ENCODE measurements around the gene IZUMO2.
"Not testable (repeated sequence)": the region's sequence is repeated elsewhere in the genome, so short reads cannot be mapped to it uniquely, and the experiment has no call there.

The IZUMO2 gene

GRCh38 chr19:50187937-50188336 lies 24.9 kb upstream of the IZUMO2 start:
- DNase-seq (ENCODE audit: low read depth in 2 of 3, low spot score in 2 of 3): no peak

DNA sequence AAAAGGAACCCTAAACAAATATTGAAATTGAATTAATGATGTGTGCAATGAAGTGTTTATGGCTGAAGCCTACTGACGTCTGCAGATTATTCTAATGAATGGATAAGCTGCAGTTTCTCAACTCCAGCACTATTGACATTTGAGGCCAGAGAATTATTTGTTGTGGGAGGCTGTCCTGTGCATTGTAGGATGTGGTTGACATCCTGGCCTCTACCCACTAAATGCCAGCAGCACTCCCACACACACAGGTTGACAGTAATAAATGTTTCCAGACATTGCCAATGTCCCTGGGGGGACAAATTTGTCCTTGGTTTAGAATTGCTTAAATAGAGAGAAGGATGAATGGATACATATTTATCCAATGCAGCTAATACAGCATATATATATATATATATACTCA lies 21.1 kb upstream of the IZUMO2 start:
- no peak for DNase-seq (ENCODE audit: low read depth in 2 of 3, low spot score in 2 of 3)

GRCh38 chr19:50181121-50181520 lies 18.0 kb upstream of the IZUMO2 start:
- no peak for DNase-seq (ENCODE audit: low read depth in 2 of 3, low spot score in 2 of 3)

DNA sequence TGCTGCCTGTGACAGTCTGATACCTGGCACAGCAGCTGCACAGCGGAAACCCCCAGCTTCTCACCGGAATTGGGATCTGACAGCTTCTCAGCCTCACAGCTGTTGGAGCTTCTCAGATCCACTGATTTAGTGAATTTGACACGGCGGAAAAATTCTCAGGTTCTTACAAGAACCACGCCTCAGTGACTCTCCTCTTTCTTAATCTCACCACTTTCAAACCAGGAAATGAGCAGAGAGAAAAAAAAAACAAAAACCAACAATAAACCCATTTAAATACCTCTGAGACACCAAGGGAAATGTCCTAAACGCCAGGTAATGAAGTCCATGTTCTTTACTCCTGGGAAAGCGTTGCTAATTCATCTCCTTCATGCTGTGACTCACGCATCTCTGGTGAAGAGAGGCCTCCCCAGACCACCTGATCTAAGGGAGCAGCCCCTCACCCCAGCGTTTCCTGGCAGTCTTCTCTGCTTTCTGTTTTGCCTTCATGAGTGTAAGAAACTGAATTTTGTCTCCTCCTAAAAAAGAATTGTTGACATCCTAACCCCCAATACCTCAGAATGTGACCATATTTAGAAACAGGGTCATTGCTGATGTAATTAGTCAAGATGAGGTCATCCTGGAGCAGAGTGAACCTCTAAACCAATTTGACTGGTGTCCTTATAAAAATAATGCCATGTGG lies 15.9 kb upstream of the IZUMO2 start:
- DNase-seq (ENCODE audit: low read depth in 2 of 3, low spot score in 2 of 3): no peak

GRCh38 chr19:50178320-50178719 lies 15.2 kb upstream of the IZUMO2 start:
- DNase-seq (ENCODE audit: low read depth in 2 of 3, low spot score in 2 of 3): no peak

- no peak for DNase-seq (ENCODE audit: low read depth in 2 of 3, low spot score in 2 of 3)
Measured at GRCh38 chr19:50176775-50177174, 13.7 kb upstream of the IZUMO2 start.

GRCh38 chr19:50175924-50176323 lies 12.8 kb upstream of the IZUMO2 start:
- DNase-seq (ENCODE audit: low read depth in 2 of 3, low spot score in 2 of 3): no peak

DNA sequence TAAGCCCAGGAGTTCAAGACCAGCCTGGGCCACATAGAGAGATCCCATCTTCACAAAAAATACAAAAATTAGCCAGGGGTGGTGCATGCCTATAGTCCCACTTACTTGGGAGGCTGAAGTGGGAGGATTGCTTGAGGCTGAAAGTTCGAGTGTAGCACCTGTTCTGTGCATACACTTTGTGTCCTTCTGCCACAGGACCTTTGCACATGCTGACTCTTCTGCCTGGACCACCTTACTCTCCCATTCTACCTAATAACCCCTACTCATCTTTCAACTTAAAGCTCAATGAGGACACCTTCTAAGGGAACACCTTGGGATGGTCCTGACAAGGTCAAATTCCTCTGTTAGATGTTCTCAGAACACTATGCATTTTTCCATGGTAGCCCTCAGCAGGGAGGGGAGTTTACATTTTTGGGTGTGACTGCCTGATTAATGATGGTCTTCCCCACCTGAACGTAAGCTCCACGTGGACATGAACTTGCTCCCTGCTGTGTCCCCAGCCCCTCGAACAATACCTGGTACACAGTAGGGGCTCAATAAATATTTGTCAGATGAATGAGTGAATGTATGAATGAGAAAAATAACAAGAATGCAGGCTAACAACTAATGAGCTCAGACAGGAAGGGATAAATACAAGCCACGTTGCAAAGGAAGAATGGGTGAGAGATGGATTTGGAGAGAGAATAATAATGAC lies 11.2 kb upstream of the IZUMO2 start:
- no peak for DNase-seq (ENCODE audit: low read depth in 2 of 3, low spot score in 2 of 3)

- DNase-seq (ENCODE audit: low read depth in 2 of 3, low spot score in 2 of 3): no peak
Measured at GRCh38 chr19:50173127-50173526, 10.0 kb upstream of the IZUMO2 start.

- DNase-seq (ENCODE audit: low read depth in 2 of 3, low spot score in 2 of 3): no peak
Measured at GRCh38 chr19:50172726-50173125, 9.6 kb upstream of the IZUMO2 start.

DNA sequence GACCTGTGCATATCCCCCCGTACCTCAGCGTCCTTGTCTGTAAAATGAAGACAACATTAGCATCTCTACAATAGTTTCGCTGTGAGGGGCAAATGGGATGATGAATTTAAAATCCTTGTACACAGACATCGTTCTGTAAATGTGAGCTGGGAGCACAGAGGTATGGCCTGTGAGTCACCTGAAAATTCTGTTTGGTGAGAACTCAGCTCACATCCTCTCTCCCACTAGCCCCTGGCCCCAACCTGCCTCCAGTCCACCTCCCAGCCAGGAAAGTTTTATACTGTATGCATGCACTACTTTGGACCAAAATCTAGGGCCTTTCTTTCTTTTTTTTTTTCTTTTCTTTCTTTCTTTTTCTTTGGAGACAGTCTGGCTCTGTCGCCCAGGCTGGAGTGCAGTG lies 8.7 kb upstream of the IZUMO2 start:
- no peak for DNase-seq (ENCODE audit: low read depth in 2 of 3, low spot score in 2 of 3)

- DNase-seq (ENCODE audit: low read depth in 2 of 3, low spot score in 2 of 3): no peak
Measured at GRCh38 chr19:50167314-50167721, 4.2 kb upstream of the IZUMO2 start.

- no peak for DNase-seq (ENCODE audit: low read depth in 2 of 3, low spot score in 2 of 3)
Measured at GRCh38 chr19:50159078-50159477, 4.0 kb downstream of the IZUMO2 start.

DNA sequence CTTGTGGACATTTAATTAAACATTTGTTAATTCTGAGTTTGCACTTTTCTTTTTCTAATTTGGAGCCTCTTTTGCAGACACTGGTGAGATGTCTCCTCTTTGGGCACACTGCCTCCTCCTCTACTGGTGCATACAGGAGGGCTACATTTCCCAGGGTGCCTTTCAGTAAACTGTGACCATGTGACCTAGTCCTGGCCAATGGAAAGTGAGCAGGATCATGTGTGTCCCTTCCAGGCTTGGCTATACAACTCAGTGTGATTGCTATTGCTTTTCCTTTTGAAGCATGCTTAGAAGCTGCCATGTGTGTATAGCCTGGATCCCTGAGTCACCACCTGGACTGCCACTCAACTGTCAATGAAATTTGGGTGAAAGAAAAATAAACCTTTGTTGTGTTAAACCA lies 4.5 kb downstream of the IZUMO2 start:
- DNase-seq (ENCODE audit: low read depth in 2 of 3, low spot score in 2 of 3): no peak

GRCh38 chr19:50155520-50156109 lies 7.5 kb downstream of the IZUMO2 start:
- DNase-seq (ENCODE audit: low read depth in 2 of 3, low spot score in 2 of 3): no peak

GRCh38 chr19:50154529-50154928 lies 8.6 kb downstream of the IZUMO2 start:
- no peak for DNase-seq (ENCODE audit: low read depth in 2 of 3, low spot score in 2 of 3)

DNA sequence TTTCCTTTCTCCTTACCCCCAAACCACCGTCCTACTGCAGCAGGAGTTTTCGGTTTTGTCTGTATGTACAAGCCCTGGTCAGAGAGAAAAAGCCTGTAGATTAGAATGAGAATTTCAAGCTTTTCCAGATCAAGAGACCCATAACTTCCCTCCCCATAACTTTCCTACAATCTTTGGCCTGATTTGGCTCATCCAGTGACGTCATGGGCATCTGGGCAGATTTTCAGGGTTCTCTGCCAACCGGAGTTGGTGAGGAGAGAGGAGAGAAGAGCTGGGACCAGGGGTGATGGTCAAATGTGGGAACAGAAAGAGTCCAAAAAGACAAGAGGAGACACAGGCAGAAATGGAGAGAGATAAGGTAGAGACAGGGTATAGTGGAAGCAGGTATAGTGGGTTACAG lies 10.5 kb downstream of the IZUMO2 start:
- DNase-seq (ENCODE audit: low read depth in 2 of 3, low spot score in 2 of 3): no peak

- no peak for DNase-seq (ENCODE audit: low read depth in 2 of 3, low spot score in 2 of 3)
Measured at GRCh38 chr19:50148528-50148927, 14.6 kb downstream of the IZUMO2 start.

GRCh38 chr19:50147462-50148423 lies 15.3 kb downstream of the IZUMO2 start:
- peak in 2 of 3 experiments; percentile 33 to 53 for DNase-seq (ENCODE audit: low read depth in 2 of 3, low spot score in 2 of 3)

DNA sequence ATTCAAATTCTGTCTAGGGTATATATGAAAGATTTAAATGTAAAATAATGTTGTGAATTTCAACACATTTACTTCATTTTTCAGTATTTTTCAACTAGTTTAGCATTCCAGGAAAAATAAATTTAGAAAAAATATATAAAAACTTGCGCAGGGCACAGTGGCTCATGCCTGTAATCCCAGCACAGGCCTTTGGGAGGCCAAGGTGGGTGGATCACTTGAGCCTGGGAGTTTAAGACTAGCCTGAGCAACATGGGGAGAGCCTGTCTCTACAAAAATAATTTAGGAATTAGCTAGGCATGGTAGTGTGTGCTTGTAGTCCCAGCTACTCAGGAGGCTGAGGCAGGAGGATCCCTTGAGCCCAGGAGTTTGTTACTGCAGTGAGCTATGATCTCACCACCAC lies 21.2 kb downstream of the IZUMO2 start:
- DNase-seq (ENCODE audit: low read depth in 2 of 3, low spot score in 2 of 3): not testable (repeated sequence)

DNA sequence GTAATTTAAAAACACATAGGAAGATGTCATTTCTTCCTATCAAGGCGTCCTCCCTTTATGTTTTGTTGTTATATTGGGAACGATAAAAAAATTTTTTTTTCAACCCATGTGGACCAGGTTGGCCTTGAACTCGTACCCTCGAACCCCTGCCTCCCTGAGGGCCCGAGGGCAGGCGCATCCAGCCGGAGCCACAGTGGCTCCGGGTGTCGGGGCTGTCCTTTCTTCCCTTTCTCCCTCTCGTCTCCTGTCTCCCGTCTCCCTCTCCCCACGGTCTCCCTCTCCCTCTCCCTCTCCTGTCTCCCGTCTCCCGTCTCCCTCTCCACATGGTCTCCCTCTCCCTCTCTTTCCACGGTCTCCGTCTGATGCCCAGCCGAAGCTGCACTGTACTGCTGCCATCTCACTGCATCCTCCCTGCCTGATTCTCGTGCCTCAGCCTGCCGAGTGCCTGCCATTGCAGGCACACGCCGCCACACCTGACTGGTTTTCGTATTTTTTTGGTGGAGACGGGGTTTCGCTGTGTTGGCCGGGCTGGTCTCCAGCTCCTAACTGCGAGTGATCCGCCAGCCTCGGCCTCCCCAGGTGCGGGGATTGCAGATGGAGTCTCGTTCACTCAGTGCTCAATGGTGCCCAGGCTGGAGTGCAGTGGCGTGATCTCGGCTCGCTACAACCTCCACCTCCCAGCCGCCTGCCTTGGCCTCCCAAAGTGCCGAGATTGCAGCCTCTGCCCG lies 22.8 kb downstream of the IZUMO2 start:
- not testable (repeated sequence) for DNase-seq (ENCODE audit: low read depth in 2 of 3, low spot score in 2 of 3)
